Germinal center (tissue), 1 donor: Measurements from ENCODE around the gene PEF1.
A peak's percentile ranks its signal among the peaks of the same experiment; 100 is the strongest.

ENCODE experiments used
- DNase-seq: peaks from one replicate; pipeline ENCODE4 v3.0.0; 2012; ENCODE audit warnings: mixed read lengths, low spot score

PEF1 gene

DNA sequence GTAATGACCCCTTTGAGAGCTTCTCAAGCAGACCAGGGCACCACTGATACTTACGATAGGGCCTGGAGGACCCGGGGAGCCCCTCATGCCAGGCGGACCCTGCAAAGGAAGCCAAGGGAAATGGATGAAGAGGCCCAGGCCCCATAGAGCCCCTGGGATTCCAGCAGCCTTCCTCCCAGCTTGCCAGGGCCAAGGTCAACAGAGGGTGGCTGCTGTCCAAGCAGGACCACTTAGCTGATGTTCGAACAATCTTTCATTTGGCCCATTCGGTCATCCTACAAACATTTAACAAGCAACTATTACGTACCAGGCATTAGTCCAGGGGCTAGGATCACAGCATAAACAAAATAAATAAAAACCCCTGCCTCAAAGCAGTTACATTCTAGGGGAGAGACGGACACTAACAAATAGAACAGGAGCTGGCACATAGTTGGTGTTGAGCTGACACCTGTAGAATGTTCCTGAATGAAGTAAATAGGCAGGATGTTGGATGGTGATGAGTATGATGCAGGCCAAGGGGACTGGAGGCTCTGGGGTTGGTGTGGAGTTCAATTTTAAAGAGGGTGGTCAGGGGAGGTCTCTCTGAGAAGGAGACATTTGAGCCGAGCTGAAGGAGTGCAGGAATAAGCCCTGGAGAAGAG, 27.0 kb upstream of the PEF1 start:
- DNase-seq: no peak

DNA sequence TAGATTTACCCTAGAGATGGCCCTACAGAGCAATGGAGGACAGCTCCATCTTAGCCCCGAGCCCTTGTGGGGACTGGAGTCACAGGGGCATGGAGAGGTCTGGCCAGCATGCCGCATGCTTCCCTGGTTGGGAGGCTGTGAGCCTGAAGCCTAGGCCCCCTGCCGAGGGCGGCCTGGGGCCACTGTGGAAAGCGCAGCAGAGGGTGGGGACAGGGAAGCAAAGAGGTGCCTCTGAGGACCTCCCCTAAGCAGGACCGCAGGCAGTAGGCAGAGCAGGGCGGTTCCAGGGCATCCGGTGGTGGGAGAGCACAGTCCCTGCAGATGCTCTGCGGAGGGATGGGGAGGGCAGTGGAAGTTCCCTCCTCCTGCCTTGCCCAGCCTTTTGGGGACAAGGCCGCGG, 26.5 kb upstream of the PEF1 start:
- no peak for DNase-seq

DNA sequence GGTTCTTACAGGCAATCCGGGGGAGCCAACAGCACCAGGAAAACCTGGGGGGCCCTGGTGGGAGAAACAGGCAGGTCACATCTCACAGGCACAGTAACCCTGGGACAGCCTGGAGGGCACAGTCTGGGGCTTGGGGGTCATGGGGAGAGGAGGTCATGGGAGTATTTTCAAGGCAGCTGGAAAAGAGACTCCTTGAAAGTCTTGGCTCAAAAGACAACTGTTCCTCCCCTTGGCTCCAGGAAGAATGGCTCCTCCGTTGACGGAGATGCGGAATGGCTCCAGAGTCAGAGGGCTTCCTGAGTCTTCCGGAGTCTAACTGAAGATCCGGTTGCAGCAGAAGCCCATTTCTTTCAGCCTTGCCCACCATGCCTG, 25.9 kb upstream of the PEF1 start:
- DNase-seq: no peak

- peak; percentile 28 for DNase-seq
These were observed 25.3 kb upstream of the PEF1 start for GRCh38 chr1:31669786-31670592.

GRCh38 chr1:31669433-31669785, 24.7 kb upstream of the PEF1 start:
- no peak for DNase-seq

DNA sequence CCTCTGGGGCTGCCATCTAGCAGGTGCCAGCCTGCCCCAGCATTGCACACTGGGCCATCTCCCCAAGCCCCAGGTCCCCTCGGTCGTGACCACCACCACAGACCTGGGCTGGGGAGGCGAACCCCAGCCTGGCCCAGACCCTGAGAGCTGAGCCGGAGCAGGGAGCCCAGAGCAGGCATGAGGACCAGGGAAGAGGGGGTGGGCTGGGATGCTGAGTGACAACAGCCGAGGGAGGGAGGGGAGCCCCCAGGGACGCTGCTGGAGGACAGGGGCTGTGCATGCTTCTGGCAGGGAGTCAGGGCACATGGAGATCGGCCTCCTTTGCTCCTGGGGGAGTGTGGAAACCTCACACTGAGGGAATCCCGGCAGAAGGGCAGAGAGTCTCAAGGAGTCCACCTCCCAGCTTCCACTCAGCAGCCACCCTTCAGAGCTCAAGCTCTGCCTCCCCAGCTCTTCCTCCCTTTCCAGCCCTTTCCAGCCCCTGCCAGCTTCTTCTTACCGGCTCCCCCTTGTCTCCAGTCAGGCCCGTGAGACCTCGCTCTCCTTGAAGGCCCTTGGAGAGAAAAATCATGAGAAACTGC, 23.7 kb upstream of the PEF1 start:
- no peak for DNase-seq

DNA sequence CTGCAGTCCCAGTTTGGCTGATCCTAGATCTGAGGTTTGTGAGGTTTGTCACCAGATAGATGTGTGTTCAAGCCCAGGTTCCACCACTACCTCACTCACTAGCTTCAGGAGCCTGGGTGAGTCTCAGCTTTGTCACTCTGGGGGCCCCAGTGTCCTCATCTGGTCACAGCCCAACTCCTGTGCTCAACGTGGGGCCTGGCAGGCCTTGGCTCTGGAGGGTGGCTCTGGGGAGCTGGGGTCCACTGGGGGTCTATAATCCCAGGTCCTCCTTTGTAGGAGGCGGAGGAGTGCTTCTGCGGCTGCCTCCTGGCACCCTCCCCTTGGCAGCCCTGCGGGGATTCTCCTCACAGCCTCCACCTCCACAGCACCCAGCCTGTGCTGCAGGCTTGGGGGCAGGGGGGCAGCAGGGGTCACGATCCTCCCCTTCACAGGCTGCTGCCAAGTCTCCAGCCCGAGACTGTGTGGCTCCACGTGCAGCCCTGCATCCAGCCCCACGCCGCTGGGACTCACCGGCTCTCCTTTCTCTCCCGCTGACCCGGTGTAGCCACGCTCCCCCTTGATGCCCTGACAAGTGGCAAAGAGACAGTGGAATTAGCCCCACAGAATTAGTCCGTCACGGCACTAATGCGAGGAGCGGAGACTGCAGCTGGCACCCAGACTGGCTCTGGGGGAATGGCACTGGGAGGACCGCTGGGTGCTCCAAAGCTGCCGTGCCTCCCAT, 22.5 kb upstream of the PEF1 start:
- no peak for DNase-seq

DNA sequence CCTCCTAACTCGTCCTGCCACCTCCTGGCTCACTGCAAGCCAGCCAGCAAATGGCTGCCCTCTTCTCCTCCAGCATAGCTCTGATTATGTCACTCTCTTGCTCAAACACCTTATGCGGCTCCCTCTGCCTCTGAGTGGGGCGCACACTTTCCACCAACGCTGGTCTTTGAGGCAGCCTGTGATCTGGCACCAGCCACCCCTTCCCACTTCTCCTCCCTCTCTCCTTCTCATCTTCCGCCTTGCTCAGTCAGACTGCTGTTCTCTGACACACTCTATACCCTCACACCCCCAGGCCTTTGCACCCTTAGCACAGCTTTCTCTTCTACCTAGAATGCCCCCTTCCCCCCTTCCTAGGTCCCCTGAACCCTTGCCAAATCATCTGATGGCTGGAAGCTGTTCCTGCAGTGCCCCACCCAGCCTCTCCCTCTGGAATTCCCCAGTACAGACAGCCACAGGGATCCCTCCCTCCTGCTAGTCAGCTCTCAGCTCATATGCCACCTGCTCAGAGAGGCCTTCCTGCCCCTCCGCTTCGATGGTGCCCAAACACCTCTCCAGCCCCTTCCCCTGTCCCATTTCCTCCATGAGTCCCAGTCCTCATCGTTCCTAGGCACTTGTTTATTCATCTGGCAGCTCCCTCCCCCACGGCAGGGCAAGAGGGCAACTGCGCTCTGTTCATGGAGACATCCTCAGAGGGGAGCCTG, 21.7 kb upstream of the PEF1 start:
- DNase-seq: no peak

DNA sequence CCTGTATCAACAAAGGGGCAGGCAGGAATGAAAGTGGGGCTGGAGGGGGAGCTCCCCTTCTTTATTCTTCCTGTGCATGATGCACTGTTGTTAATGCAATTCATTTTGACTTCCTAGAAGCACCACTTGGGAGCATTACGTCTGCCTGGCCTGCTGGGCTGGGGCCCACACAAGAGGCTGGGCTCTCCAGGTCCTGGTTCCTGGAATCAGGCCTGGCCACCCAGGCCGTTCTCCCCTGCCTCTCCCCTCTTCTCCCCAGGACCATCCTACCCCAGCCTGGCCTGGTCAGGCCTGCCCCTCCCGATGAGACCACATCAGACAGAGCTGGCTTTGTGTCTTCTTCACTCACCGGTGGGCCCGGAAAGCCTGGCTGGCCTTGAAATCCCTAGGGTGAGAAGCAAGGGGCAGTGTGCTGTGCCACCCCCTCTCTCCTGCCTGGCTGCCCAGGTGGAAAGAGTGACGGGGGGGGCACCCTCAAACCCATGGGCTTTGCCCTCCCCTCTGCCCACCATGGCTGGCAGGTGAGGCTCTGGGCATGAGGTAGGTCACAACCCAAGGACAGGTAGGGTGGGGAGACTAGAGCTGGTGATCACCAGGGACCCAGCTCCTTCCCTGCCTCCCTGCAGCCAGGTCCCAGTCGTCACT, 20.7 kb upstream of the PEF1 start:
- DNase-seq: no peak

GRCh38 chr1:31664528-31664927, 19.9 kb upstream of the PEF1 start:
- no peak for DNase-seq

GRCh38 chr1:31663622-31664452, 19.2 kb upstream of the PEF1 start:
- peak; percentile 85 for DNase-seq

DNA sequence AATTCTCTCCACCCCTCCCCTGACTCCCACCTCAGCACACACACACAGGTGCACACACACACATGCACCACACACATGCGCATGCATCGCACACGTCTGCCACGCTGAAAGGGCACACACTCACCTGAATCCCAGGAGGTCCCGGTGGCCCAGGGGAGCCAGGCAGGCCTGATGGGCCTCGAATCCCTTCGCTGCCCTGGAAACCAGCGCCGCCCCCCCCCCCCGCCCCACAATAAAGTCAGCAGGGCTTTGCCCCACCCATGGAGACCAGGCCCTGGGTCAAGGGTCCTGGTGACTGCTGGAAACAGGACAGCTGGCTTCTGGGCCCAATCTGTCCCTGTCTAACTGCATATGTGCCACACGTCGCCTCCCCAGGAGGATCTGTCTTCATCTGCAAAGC, 17.8 kb upstream of the PEF1 start:
- no peak for DNase-seq

DNA sequence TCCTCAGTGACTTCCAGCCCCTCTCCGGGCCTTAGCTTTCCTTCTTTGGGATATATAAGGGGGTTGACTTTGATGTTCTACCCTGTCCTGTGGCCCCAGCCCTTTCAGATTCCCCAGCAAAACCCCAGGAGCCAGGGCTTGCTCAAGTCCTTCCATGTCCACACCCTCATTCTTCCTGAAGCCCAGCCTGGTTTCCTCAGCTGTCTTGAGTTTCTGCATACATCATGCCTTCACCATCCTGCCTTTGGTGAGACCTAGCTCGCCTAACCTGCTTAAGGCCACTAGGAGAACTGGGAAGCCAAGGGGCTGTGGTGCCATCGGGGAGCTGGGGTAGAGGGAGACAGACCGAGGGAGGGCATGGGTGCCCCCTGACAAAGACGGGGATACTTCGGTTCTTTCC, 17.2 kb upstream of the PEF1 start:
- no peak for DNase-seq

DNA sequence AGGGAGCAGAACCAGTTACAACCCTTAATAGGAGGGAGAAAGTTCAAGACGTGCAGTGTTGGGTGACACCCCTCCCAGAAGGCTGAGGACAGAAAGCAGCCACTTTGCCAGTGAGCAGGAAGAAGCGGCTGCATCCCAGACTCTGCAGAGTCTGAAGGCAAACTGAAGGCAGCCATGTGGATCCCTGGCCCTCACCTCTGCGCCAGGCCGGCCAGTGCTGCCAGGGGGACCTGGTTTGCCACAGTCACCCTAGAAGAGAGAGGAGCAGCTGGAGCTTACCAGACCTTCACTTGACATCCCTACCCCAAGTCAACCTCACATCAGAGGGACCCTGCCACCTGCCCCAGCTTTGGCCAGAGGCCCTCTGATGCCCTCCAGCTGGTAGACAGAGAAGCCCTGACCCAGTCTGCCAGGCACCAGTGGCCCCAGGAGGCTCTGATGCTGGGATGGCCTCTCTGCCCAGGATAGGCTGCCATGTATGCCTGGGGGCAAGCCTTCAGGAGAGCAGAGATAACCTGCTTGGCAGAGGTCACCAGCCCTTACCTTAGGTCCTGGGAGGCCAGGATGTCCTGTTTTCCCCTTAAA, 16.3 kb upstream of the PEF1 start:
- DNase-seq: no peak

DNA sequence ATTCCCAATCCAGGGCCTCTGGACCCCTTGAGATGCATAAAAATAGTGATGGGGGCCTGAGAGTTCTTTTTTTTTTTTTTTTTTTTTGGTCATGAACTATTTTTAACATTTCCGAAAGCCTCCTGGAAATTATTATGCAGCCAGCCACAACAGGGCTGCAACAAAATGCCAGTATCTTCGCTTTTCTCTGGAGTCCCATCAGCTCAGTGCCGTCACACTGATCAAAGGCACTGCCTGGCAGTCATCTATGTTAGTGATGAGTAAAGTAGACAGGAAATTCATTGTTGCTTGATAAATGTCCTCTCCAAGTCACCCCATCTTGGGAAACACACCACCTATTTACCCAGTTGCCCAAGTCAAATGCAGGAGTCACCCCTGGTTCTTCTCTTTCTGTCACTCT, 15.2 kb upstream of the PEF1 start:
- DNase-seq: no peak

DNA sequence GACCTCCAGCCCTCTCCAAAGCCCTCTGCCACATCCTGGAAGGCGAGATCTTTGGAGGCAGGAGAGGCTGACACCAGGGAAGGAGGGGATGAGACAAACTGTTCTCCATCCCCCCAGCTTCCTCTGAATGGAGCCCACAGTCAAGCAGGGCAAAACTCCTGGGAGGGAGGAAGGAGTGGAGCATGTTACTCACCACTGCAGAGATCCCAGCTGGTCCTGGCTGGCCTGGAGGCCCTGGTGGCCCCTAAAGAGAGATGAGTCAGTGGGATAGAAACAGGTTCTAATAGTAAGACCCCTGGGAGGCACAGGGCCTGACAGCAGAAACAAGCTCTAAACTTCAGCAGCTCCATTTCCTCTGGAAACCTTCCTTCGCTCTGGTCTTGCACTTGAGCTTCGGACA, 14.0 kb upstream of the PEF1 start:
- DNase-seq: no peak

DNA sequence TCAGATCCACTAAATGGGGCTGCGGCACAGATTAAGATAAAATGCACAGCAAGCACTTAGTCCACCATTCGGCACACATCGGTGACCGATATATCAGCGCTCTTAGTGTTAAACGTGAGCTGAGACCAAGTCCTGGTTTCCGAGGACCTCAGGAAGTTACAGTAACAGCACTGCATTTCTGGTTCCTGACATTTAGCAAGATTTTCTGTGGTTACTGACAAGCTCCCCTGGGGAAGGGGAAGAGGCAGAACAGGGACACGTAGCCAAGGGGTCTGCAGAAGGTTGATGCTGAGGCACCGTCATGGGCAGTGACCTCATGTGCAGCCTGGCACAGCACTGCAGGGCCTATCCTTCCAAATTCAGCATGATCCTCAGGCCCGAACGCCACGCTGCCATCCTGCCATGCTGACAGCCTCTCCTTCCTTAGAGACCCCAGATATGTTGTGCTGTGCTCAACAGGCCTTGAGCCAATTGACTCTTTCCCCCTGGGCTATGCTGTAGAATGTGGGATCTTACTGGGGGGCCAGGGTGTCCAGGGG, 13.4 kb upstream of the PEF1 start:
- no peak for DNase-seq

GRCh38 chr1:31657020-31657804, 12.5 kb upstream of the PEF1 start:
- DNase-seq: no peak

- no peak for DNase-seq
These were observed 11.1 kb upstream of the PEF1 start for GRCh38 chr1:31655756-31656155.
